OCI-LY1 (cell line): ENCODE results near the gene TYK2.

Experiments used
- CTCF ChIP-seq: fragments of 200-600 bp; sonication (generic), shearing (Covaris generic); IDR thresholded peaks from 2 replicates; pipeline ENCODE4 v1.5.1; 2017; ENCODE audit warnings: mild to moderate bottlenecking, antibody characterized with exemption, low read length, moderate library complexity, mixed read lengths
- EZH2 ChIP-seq: fragments of 200-600 bp; sonication (generic), shearing (Covaris generic); IDR thresholded peaks from 2 replicates; pipeline ENCODE4 v1.8.0; 2017; ENCODE audit warnings: borderline replicate concordance, mixed run types, mild to moderate bottlenecking, antibody characterized with exemption, low read length, moderate library complexity, mixed read lengths

DNA sequence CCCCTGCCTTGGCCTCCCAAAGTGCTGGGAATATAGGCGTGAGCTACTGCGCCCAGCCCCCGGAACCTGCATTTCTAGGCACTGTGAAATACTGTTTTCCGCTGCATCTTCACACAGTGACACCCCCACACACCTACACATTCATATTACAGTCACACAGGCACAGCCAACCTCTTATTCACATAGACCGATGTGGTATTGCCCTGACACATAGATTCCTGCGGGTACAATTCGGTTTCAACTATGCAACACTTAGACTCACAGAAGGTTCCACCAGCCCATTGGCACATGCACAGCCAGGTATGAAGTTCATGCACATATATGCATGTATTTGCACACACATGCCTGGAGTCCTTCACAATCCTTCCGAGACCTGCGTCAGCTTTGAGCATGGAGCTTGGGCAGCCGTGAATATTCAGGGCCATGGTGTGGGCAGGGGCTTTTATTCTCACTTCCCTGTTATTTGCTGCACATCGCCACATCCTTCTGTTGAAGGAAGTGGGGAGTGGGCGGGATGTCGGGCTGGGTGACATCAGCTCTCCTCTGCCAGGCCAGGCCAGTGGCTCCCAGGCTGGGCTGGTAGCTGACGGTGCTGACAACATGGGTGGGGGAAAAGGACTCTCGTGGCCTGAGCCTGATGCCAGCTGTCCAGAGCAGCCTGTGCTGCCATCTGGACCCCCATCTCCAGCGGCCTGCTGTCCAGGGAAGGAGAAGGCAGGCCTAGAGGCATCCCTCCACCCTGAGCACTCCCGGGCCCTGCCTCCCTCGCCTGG, 28.3 kb upstream of the TYK2 start:
- TF ChIP-seq CTCF (no peak), EZH2 (no peak)
